Stomach (tissue), 4 donors: ENCODE data around the gene GALNT2.

ENCODE experiments used
- CTCF ChIP-seq, 7 experiments: fragments of 450-650 bp in 4 of 7; fragments of 200-600 bp in 3 of 7; sonication (generic) in 3 of 7; IDR thresholded peaks; one replicate each; pipeline ENCODE4 v1.5.1; 2016 to 2019; ENCODE audit warnings: antibody characterized with exemption in 7 of 7, control low read depth in 2 of 7, mild to moderate bottlenecking in 1 of 7
- EP300 ChIP-seq: sonication (generic); formaldehyde crosslinking; IDR thresholded peaks from one replicate; pipeline ENCODE4 v1.6.1; 2017; ENCODE audit warnings: antibody characterized with exemption
- POLR2A ChIP-seq, 4 donors: fragments of 450-650 bp; IDR thresholded peaks; one replicate each; pipeline ENCODE4 v1.6.1; 2016; ENCODE audit warnings: antibody characterized with exemption in 4 of 4, control low read depth in 2 of 4, mild to moderate bottlenecking in 1 of 4, moderate library complexity in 1 of 4
- POLR2AphosphoS5 ChIP-seq, 3 donors: sonication (generic); formaldehyde crosslinking; IDR thresholded peaks; one replicate each; pipeline ENCODE4 v1.6.1; 2016; ENCODE audit warnings: antibody characterized with exemption in 3 of 3

- TF ChIP-seq POLR2A (IDR thresholded peaks at IDR 0.05) (no peak), CTCF (IDR thresholded peaks at IDR 0.05) (no peak), POLR2AphosphoS5 (IDR thresholded peaks at IDR 0.05) (no peak), EP300 (no peak)
These were observed 43.9 kb downstream of the GALNT2 start for GRCh38 chr1:230110971-230111370.
